DND-41 (cell line): ENCODE data around the gene SOX3.

Source experiments
- CTCF ChIP-seq: IDR thresholded peaks from 2 replicates; pipeline ENCODE4 v1.5.1; 2012; ENCODE audit warnings: borderline replicate concordance, low read length, moderate library complexity, mild to moderate bottlenecking; ENCODE audit not compliant: poor library complexity, severe bottlenecking; ENCODE audit errors: extremely low read depth
- EZH2 ChIP-seq: IDR thresholded peaks from 3 replicates; pipeline ENCODE4 v1.6.1; 2012; ENCODE audit warnings: borderline replicate concordance, low read depth, mild to moderate bottlenecking, moderate library complexity, low read length, inconsistent platforms; ENCODE audit not compliant: severe bottlenecking

GRCh38 chrX:140521393-140521792, 16.5 kb upstream of the SOX3 start:
- TF ChIP-seq CTCF: no peak
- TF ChIP-seq EZH2: no peak
